Measurements from ENCODE around the gene VMP1. TPM values are rescaled to one million over a fixed set of nuclear protein-coding genes. Genes with fewer than 3 reads are reported as not detected.
A peak's percentile ranks its signal among the peaks of the same experiment; 100 is the strongest.
"Not testable (repeated sequence)": the region's sequence is repeated elsewhere in the genome, so short reads cannot be mapped to it uniquely, and the experiment has no call there.

Gene VMP1
- total RNA-seq, 2 donors from 2014 or later: 48.0 to 63.4 TPM

- Histone ChIP-seq H3K4me3 (no peak overlapping the region), H3K4me1 (peaks cover 0 to 38% of the 10 kb centered on the region in 2 donors)
- no peak for TF ChIP-seq CTCF (IDR thresholded peaks at IDR 0.05)
Observed at GRCh38 chr17:59848778-59849177, 141.3 kb downstream of the VMP1 start.

GRCh38 chr17:59850311-59850710 is 142.9 kb downstream of the VMP1 start:
- H3K27ac ChIP-seq; DNase-seq (ENCODE audit: low spot score); H3K9me3 ChIP-seq; H3K27me3 ChIP-seq; H3K4me3 ChIP-seq; H3K36me3 ChIP-seq: not testable (repeated sequence)
- peaks cover 0 to 31% of the 10 kb centered on the region in 2 donors for H3K4me1 ChIP-seq

More at GRCh38 chr17:59848778-59849177, 141.3 kb downstream of the VMP1 start:
- Histone ChIP-seq H3K9me3 (no peaks in the 10 kb centered on the region), H3K36me3 (no peaks in the 10 kb centered on the region), H3K27ac (no peak overlapping the region), H3K27me3 (no peaks in the 10 kb centered on the region)
- DNase-seq (ENCODE audit: low spot score): peak; percentile 73

- TF ChIP-seq CTCF (IDR thresholded peaks at IDR 0.05): no peak
- Histone ChIP-seq H3K4me3 (no peak overlapping the region), H3K9me3 (no peaks in the 10 kb centered on the region), H3K4me1 (peaks cover 0 to 17% of the 10 kb centered on the region in 2 donors), H3K36me3 (no peaks in the 10 kb centered on the region), H3K27ac (peak overlapping the region; percentile 28 to 40), H3K27me3 (no peaks in the 10 kb centered on the region)
- DNase-seq (ENCODE audit: low spot score): no peak
Observed at GRCh38 chr17:59851439-59852375, 144.3 kb downstream of the VMP1 start.

GRCh38 chr17:59852847-59853167 is 145.4 kb downstream of the VMP1 start:
- peak overlapping the region; percentile 2 to 18 for H3K27ac ChIP-seq
- not testable (repeated sequence) for H3K36me3 ChIP-seq; DNase-seq (ENCODE audit: low spot score); H3K9me3 ChIP-seq; H3K4me1 ChIP-seq; H3K4me3 ChIP-seq; H3K27me3 ChIP-seq

GRCh38 chr17:59853168-59853918 is 145.9 kb downstream of the VMP1 start:
- Histone ChIP-seq H3K4me3 (no peak overlapping the region), H3K4me1 (peaks cover 0 to 8% of the 10 kb centered on the region in 2 donors), H3K36me3 (no peaks in the 10 kb centered on the region), H3K9me3 (no peaks in the 10 kb centered on the region), H3K27me3 (no peaks in the 10 kb centered on the region), H3K27ac (peak overlapping the region; percentile 2 to 18)
- no peak for DNase-seq (ENCODE audit: low spot score)
- peak in 1 of 2 donors; percentile 42 for TF ChIP-seq CTCF (IDR thresholded peaks at IDR 0.05)

GRCh38 chr17:59853919-59854729 is 146.7 kb downstream of the VMP1 start:
- peak overlapping the region in 1 of 2 donors; percentile 2 for H3K27ac ChIP-seq
- H3K36me3 ChIP-seq; H3K9me3 ChIP-seq; H3K27me3 ChIP-seq; H3K4me1 ChIP-seq; H3K4me3 ChIP-seq; DNase-seq (ENCODE audit: low spot score): not testable (repeated sequence)
